Activated T-cell treated with anti-CD3 and anti-CD28 coated beads for 48 hours (primary cell): ENCODE results near the gene EXOC4.

Source experiments
- DNase-seq: peaks from one replicate; pipeline ENCODE4 v3.0.0-alpha.2; 2020; ENCODE audit warnings: low read depth

The EXOC4 gene

GRCh38 chr7:133836666-133837065, 583.8 kb downstream of the EXOC4 start:
- DNase-seq: no peak

DNA sequence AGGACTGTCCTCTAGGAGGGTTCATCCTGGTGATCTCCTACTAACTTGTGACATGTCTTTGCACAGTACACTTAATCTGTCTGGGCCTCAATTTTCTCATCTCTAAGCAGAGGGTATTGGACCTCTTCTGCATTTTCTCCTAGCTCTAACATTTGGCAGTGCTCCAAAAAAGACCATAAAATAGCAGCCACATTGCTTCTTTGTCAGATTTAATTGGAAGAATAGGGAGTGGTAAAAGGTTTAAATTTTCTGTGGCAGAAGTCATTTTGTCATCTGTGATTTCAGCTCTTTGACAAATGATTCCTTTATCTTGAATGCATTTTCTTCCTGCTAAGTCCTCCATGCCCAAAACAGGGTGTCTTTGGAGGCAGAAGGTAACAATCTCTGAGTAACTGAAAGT, 584.3 kb downstream of the EXOC4 start:
- no peak for DNase-seq

DNA sequence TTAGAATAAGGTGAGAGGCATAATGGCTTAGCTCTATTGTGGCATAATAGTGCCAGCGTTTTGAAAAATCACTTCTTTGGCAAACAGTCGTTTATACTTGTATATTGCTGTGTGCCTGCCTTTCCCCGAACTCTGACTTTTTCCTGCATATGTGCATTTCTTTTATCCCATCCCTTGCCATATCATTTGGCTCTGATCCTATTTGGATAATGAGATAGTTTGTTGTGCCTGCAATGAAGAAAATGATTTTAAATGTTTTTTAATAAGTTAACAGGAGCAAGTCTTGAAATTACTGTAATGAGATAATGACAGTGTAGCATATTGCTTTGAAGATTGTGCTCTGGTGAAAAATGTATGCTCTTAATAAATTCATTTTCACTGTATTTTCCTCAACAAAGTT, 586.2 kb downstream of the EXOC4 start:
- DNase-seq: no peak

GRCh38 chr7:133843341-133843740, 590.5 kb downstream of the EXOC4 start:
- DNase-seq: no peak

GRCh38 chr7:133845005-133845404, 592.1 kb downstream of the EXOC4 start:
- no peak for DNase-seq

- no peak for DNase-seq
These were observed 593.5 kb downstream of the EXOC4 start for GRCh38 chr7:133846203-133846945.

DNA sequence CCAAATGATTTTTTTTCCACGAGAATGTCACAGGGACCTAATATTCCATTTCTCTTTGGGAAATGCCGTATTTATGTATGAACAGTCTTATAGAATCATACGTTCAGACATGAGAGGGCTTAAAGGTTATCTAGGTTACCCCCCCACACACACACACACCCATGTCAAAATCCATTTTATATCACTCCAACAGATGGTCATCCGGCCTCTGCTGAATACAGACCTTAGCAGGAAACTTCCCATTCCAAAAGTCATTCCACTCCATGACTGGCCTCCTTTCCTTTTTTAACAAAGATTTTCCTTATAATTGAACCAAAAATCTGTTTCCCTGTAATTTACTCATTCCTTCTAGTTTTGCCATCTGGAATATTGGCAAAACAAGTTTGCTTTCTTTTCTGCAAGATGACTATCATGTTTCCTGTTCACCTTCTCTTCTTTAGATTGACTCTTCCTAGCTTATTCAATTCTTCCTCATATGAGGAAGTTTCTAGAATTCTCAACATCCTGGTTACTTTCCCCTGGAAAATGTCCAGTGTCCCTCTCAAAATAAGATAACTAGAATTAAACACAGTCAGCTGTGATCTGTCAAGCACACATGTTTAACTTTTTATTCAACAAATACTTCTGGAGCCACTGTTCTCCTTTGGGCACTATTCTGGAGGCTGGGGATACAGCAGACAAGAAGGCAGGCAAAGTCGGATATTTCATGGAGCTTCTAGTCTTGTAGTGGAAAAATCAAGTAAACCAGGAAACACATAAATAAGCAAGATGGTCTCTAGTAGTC, 597.8 kb downstream of the EXOC4 start:
- DNase-seq: no peak

GRCh38 chr7:133851411-133851810, 598.5 kb downstream of the EXOC4 start:
- no peak for DNase-seq

GRCh38 chr7:133853706-133854276, 600.9 kb downstream of the EXOC4 start:
- no peak for DNase-seq

DNA sequence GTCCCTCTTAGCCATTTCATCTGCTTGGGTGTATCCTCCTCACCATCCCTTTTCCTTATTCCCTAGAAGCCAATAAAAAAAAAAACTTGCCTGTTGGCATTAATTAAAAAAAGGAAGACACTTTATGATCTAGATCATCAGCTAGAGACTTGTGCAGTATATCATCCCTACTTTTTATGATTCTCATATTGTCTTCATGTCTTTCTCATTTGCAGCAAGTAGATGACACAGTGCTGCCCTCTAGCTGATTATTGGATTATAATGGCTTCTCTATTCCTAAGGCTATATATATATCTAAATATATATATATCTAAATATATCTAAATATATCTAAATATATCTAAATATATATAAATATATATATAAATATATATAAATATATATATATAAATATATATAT, 601.9 kb downstream of the EXOC4 start:
- DNase-seq: no peak

DNA sequence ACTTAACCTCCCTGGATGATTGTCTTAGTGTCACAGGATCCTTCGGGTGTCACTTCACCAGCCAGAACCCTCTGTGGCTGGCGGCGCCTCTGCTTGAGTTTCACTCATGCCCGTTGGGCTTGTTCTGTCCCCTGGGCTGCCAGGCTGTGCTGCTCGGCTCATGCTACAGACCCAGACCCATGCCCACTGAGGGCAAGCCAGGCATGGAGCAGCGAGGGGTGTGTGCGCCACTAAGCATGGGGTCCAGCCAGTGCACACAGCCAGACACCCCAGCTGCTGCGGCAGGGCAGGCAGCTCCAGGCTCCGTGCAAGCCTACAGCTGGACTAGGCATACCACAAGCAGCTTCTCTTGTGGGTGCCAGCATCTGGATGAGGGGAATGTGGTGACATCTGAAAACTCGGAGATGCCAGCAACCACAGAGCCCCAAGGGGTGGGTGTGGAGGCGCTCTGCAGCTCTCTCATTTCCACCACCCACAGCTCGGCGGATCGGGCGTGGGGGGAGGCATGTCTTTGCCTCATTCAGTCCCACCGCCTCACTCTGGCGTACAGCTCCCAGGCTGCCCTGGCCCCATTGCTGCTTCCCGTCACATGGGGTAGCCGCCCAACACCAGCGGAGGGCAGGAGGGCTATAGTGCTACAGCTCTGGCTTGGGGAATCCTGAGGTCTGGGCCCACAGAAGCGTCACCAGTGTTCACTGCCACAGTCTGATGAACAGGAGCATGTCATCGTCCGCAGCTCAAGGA, 604.7 kb downstream of the EXOC4 start:
- DNase-seq: no peak

DNA sequence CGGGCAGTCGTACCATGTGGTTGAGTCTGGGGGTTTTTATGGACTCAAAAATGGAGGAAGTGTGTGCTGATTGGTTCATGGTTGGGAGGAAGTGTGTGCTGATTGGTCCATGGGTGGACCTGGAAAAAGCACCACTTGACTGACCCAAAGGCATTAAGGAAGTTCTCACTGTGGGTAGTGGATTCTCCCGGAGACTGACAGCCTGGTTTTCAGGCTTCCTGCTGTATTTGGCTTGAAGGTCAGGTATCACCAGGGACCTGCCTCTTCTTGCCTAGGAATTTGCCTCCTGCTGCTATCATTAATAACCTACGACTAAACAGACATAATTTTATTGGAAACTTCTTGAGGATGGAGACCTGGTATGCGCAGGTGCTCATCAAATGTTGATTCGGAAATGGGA, 605.4 kb downstream of the EXOC4 start:
- no peak for DNase-seq

DNA sequence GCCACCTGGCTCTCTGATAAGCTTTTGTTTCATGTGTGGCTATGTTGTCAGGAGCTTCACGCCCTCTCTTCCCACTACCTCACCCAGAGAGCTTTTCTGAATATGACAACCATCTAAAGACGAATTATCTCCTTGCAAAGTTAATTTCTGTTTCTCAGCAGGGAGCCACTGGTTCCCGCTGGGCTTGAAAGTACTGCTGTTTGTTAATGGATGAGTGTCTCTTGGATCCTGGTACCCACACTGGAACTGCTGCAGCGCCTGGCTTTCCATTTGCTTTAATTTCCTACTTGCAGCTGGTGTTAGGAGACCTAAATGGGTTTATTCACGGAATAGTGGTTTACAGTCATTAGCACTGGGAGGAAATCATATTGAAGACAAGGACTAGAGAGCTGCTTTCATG, 606.4 kb downstream of the EXOC4 start:
- DNase-seq: no peak

- no peak for DNase-seq
These were observed 607.1 kb downstream of the EXOC4 start for GRCh38 chr7:133859871-133860450.

GRCh38 chr7:133860628-133861335, 607.9 kb downstream of the EXOC4 start:
- no peak for DNase-seq

GRCh38 chr7:133861876-133862275, 609.0 kb downstream of the EXOC4 start:
- no peak for DNase-seq

GRCh38 chr7:133863362-133864061, 610.6 kb downstream of the EXOC4 start:
- DNase-seq: no peak

DNA sequence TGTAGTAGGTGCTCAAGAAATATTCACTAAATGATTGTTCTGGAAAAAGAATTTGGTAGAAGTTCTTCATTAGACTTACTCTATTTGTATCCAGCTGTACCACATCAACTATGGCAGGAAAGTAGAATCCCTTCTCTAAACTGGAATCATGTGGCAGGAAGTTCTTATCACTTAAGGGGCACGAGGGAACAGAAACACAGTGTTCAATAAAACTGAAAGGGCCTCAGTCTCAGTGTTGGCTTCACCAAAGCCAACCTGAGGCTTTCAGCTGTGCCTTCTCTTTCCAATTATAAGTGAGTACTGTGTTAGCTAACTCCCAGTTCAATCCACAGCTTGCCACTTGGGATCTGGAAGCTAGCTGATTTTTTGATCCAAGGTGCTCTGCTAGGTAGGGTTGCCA, 616.7 kb downstream of the EXOC4 start:
- no peak for DNase-seq

- no peak for DNase-seq
These were observed 618.9 kb downstream of the EXOC4 start for GRCh38 chr7:133871757-133872156.

DNA sequence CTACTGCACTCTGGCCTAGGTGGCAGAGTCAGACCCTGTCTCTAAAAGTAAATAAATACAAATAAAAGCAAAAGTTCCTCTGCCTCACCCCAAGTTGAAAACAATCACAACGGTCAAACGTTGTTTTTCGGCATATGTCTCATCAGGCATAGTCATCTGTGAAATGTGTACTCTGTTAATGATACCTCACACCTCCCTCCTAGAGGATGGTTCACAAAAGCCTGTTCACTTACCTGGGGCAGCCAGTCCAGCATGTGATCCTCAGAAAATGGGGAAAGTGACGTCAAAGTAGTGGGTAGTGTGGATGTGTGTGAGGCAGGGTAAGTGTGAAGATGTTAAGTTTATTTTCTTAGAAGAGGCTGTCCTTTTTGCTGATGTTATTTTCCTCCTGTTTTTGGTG, 620.3 kb downstream of the EXOC4 start:
- no peak for DNase-seq

GRCh38 chr7:133873631-133874030, 620.8 kb downstream of the EXOC4 start:
- DNase-seq: no peak
